ENCODE data around the gene TXNRD2. TPM values are rescaled to one million over a fixed set of nuclear protein-coding genes. Genes with fewer than 3 reads are reported as not detected.
A peak's percentile ranks its signal among the peaks of the same experiment; 100 is the strongest.
"Not testable (repeated sequence)": the region's sequence is repeated elsewhere in the genome, so short reads cannot be mapped to it uniquely, and the experiment has no call there.

Gene TXNRD2
- total RNA-seq, 1 donor, result 19.5 TPM

GRCh38 chr22:19909350-19910179 is 32.1 kb downstream of the TXNRD2 start:
- Histone ChIP-seq H3K9me3 (ENCODE audit: low read depth, low read length) (no peaks in the 10 kb centered on the region), H2AFZ (ENCODE audit: low read length) (no peak overlapping the region), H3K27ac (ENCODE audit: low read depth, low read length) (no peak overlapping the region), H3K36me3 (ENCODE audit: insufficient read depth, low read length) (peaks cover 15% of the 10 kb centered on the region), H4K20me1 (ENCODE audit: insufficient read depth, low read length) (no peaks in the 10 kb centered on the region), H3K4me1 (ENCODE audit: insufficient read depth, low read length) (no peaks in the 10 kb centered on the region), H3K4me3 (ENCODE audit: insufficient read depth, low read length) (no peak overlapping the region), H3K4me2 (ENCODE audit: insufficient read depth, low read length) (no peak overlapping the region), H3K79me2 (ENCODE audit: insufficient read depth, low read length) (no peaks in the 10 kb centered on the region), H3K27me3 (ENCODE audit: insufficient read depth, low read length) (no peaks in the 10 kb centered on the region)
- peak; percentile 87 for TF ChIP-seq CTCF (IDR thresholded peaks at IDR 0.05; ENCODE audit: extremely low read depth, low read depth, low read length)
- peak; percentile 93 for DNase-seq (ENCODE audit: insufficient read length, low spot score, missing footprints)

GRCh38 chr22:19907902-19908301 is 33.7 kb downstream of the TXNRD2 start:
- DNase-seq (ENCODE audit: insufficient read length, low spot score, missing footprints), result peak; percentile 18
- H3K79me2 ChIP-seq (ENCODE audit: insufficient read depth, low read length); H4K20me1 ChIP-seq (ENCODE audit: insufficient read depth, low read length); H3K27ac ChIP-seq (ENCODE audit: low read depth, low read length); H3K4me2 ChIP-seq (ENCODE audit: insufficient read depth, low read length); H3K9me3 ChIP-seq (ENCODE audit: low read depth, low read length); H3K36me3 ChIP-seq (ENCODE audit: insufficient read depth, low read length); H3K4me3 ChIP-seq (ENCODE audit: insufficient read depth, low read length); H3K4me1 ChIP-seq (ENCODE audit: insufficient read depth, low read length); H3K27me3 ChIP-seq (ENCODE audit: insufficient read depth, low read length); H2AFZ ChIP-seq (ENCODE audit: low read length): not testable (repeated sequence)

GRCh38 chr22:19906864-19907263 is 34.8 kb downstream of the TXNRD2 start:
- H4K20me1 ChIP-seq (ENCODE audit: insufficient read depth, low read length); H3K27ac ChIP-seq (ENCODE audit: low read depth, low read length); H3K4me3 ChIP-seq (ENCODE audit: insufficient read depth, low read length); H2AFZ ChIP-seq (ENCODE audit: low read length); H3K4me1 ChIP-seq (ENCODE audit: insufficient read depth, low read length); H3K4me2 ChIP-seq (ENCODE audit: insufficient read depth, low read length); H3K36me3 ChIP-seq (ENCODE audit: insufficient read depth, low read length); DNase-seq (ENCODE audit: insufficient read length, low spot score, missing footprints); H3K27me3 ChIP-seq (ENCODE audit: insufficient read depth, low read length); H3K79me2 ChIP-seq (ENCODE audit: insufficient read depth, low read length); H3K9me3 ChIP-seq (ENCODE audit: low read depth, low read length): not testable (repeated sequence)

GRCh38 chr22:19905347-19906276 is 36.0 kb downstream of the TXNRD2 start:
- no peaks in the 10 kb centered on the region for H3K79me2 ChIP-seq (ENCODE audit: insufficient read depth, low read length)
- no peaks in the 10 kb centered on the region for H3K9me3 ChIP-seq (ENCODE audit: low read depth, low read length)
- TF ChIP-seq CTCF (IDR thresholded peaks at IDR 0.05; ENCODE audit: extremely low read depth, low read depth, low read length), result no peak
- no peaks in the 10 kb centered on the region for H4K20me1 ChIP-seq (ENCODE audit: insufficient read depth, low read length)
- H3K27ac ChIP-seq (ENCODE audit: low read depth, low read length), result no peak overlapping the region
- no peak overlapping the region for H3K4me3 ChIP-seq (ENCODE audit: insufficient read depth, low read length)
- H3K36me3 ChIP-seq (ENCODE audit: insufficient read depth, low read length), result peaks cover 5% of the 10 kb centered on the region
- H3K4me2 ChIP-seq (ENCODE audit: insufficient read depth, low read length), result no peak overlapping the region
- H3K27me3 ChIP-seq (ENCODE audit: insufficient read depth, low read length), result no peaks in the 10 kb centered on the region
- no peak overlapping the region for H2AFZ ChIP-seq (ENCODE audit: low read length)
- H3K4me1 ChIP-seq (ENCODE audit: insufficient read depth, low read length), result no peaks in the 10 kb centered on the region
- DNase-seq (ENCODE audit: insufficient read length, low spot score, missing footprints), result peak; percentile 48

All from osteoblast (primary cell).